Nephron (organoid): ENCODE results near the gene LSAMP.

Experiments
- H3K27ac Mint-ChIP-seq, 3 experiments: 2 replicates each; pipeline ENCODE4 v1.8.0; 2020; ENCODE audit warnings: mixed read lengths in 3 of 3, mild to moderate bottlenecking in 2 of 3, moderate library complexity in 1 of 3
- H3K27me3 Mint-ChIP-seq: 2 replicates; pipeline ENCODE4 v1.8.0; 2021; ENCODE audit warnings: low read depth, mild to moderate bottlenecking, moderate library complexity, mixed read lengths
- H3K36me3 Mint-ChIP-seq: 2 replicates; pipeline ENCODE4 v1.8.0; 2020; ENCODE audit warnings: low read depth, mixed read lengths
- H3K4me1 Mint-ChIP-seq: 2 replicates; pipeline ENCODE4 v1.8.0; 2020; ENCODE audit warnings: mixed read lengths
- H3K4me3 Mint-ChIP-seq, 3 experiments: 2 replicates each; pipeline ENCODE4 v1.8.0; 2020; ENCODE audit warnings: mild to moderate bottlenecking in 3 of 3, mixed read lengths in 3 of 3, moderate library complexity in 2 of 3
- H3K9me3 Mint-ChIP-seq: 2 replicates; pipeline ENCODE4 v1.8.0; 2020; ENCODE audit warnings: mixed read lengths
- TF ChIP-seq, protein P1 (sequence below), 3 experiments: fragments of 200-600 bp; sonication (generic); IDR thresholded peaks; one replicate each; pipeline ENCODE4 v1.5.0; 2021; ENCODE audit warnings: antibody characterized with exemption in 3 of 3; ENCODE audit not compliant: unreplicated experiment in 3 of 3

LSAMP gene

DNA sequence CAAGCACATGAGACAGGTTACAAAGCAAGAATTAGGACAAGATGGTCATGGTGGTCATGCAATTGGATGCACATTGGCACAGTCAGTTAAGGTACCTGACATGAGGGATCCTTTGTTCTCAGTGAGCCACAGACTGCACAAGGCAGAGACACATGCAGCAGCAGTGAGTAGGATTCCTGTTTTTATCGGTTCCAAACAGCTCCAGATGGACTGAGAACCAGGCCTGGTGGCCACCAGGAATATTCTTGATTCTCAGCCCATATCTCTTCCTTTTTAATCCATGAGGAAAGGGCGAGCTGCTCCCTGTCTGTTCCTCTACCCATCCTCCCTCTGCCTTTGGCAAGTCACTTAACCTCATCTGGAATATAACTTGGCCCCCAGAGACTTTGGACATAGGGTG lies 411.2 kb downstream of the LSAMP start:
- no peaks in the 10 kb centered on the region for H3K27me3 Mint-ChIP-seq
- no peak overlapping the region for H3K27ac Mint-ChIP-seq
- no peaks in the 10 kb centered on the region for H3K9me3 Mint-ChIP-seq
- H3K4me1 Mint-ChIP-seq, result peaks cover 27% of the 10 kb centered on the region
- TF ChIP-seq, protein P1, sequence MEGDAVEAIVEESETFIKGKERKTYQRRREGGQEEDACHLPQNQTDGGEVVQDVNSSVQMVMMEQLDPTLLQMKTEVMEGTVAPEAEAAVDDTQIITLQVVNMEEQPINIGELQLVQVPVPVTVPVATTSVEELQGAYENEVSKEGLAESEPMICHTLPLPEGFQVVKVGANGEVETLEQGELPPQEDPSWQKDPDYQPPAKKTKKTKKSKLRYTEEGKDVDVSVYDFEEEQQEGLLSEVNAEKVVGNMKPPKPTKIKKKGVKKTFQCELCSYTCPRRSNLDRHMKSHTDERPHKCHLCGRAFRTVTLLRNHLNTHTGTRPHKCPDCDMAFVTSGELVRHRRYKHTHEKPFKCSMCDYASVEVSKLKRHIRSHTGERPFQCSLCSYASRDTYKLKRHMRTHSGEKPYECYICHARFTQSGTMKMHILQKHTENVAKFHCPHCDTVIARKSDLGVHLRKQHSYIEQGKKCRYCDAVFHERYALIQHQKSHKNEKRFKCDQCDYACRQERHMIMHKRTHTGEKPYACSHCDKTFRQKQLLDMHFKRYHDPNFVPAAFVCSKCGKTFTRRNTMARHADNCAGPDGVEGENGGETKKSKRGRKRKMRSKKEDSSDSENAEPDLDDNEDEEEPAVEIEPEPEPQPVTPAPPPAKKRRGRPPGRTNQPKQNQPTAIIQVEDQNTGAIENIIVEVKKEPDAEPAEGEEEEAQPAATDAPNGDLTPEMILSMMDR (IDR thresholded peaks at IDR 0.05; ENCODE audit: unreplicated experiment in 3 of 3), result no peak
- no peaks in the 10 kb centered on the region for H3K36me3 Mint-ChIP-seq
- H3K4me3 Mint-ChIP-seq, result no peak overlapping the region

DNA sequence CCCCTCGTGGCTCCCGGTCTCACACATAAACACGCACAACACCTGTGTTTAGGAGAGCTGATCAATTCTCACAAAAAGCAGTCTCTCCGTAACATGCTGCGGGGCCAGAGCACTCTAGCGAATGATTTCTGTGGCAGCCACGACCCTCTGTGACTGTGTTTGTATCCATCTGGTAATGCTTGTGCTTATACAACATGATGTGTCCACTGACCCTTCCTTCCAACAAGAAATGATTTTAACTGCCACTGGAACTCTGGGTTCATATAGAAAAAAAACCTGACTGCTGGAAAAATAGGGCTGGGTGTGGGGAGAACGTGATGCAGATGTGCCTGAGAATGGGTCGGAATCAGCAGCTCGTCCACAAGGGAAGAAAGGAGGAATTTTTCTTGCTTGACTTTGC lies 411.8 kb downstream of the LSAMP start:
- TF ChIP-seq, protein P1 (IDR thresholded peaks at IDR 0.05; ENCODE audit: unreplicated experiment in 3 of 3), result no peak
- H3K4me3 Mint-ChIP-seq, result no peak overlapping the region
- H3K9me3 Mint-ChIP-seq, result no peaks in the 10 kb centered on the region
- H3K27ac Mint-ChIP-seq, result no peak overlapping the region
- H3K27me3 Mint-ChIP-seq, result no peaks in the 10 kb centered on the region
- no peaks in the 10 kb centered on the region for H3K36me3 Mint-ChIP-seq
- peaks cover 27% of the 10 kb centered on the region for H3K4me1 Mint-ChIP-seq

DNA sequence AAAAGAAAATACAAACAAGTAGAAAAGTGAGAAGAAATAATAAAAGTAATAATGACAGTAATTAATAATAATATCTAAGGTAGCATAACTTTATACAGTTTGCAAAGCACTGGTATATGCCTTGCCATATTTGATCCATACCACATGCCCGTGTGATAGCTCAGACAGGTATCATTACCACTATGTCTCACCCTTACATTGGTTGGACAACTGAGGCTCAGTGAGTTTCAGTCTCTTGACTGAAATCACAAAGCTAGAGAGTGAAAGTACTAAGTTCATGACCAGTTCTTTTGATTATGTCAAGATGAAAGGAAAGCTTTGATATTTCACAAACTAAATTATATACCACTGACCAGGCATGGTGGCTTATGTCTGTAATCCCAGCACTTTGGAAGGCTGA lies 413.1 kb downstream of the LSAMP start:
- Mint-ChIP-seq H3K27me3 (no peaks in the 10 kb centered on the region), H3K9me3 (no peaks in the 10 kb centered on the region), H3K4me1 (peaks cover 27% of the 10 kb centered on the region), H3K4me3 (no peak overlapping the region), H3K36me3 (no peaks in the 10 kb centered on the region), H3K27ac (no peak overlapping the region)
- TF ChIP-seq, protein P1 (IDR thresholded peaks at IDR 0.05; ENCODE audit: unreplicated experiment in 3 of 3), result no peak

DNA sequence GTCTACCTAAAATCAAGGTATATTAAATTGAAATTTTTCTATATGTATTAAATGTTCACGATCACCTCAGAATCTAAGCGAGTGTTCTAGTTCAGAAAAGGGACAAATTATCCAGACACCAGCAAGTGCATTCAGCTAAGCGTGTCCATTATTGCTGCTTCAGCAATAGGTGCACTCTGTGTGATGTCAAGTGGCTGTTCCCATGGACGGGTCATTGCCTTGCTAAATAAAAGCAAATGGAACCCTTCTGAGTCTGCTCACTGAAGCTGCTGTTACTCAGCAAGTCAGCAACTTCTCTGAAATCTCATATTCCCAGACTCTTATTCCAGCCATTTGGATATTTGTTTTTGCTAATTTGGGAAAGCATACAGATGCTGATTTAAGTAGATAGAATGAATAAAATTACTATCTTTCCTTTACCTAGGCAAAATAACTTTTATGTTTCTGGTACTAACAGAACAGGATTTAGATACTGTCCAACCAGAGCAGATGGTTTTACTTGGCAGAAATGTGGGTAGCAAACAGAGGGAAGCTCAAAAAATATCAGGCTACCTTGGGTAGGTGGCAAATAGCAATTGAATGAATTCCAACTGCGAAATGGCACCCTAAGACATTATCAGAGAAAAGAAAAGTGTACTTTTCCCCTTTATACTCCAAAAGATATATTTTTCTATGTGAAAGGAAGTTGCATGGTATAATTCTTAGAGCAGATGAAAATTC lies 415.0 kb downstream of the LSAMP start:
- Mint-ChIP-seq H3K9me3 (no peaks in the 10 kb centered on the region), H3K27ac (no peak overlapping the region), H3K4me3 (no peak overlapping the region), H3K27me3 (no peaks in the 10 kb centered on the region), H3K4me1 (peaks cover 22% of the 10 kb centered on the region), H3K36me3 (no peaks in the 10 kb centered on the region)
- TF ChIP-seq, protein P1 (IDR thresholded peaks at IDR 0.05; ENCODE audit: unreplicated experiment in 3 of 3), result no peak

DNA sequence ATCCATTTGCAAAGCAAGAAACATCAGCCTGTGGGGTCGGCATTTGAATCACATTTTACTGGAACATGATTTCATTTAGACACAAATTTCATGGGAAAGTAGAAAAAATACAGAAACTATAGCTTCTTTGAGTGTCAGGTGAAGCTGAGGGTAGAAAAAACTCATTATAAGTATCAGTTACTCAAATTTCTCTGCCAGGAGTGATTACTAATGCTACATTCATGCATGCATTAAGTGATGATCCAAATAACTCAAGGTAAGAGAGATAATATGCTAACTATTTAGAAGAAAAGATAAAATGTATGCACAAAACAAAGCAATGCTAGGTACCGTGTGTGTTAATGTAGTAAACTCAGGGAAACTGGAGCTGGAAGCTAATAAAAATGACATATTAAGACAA lies 416.0 kb downstream of the LSAMP start:
- H3K27ac Mint-ChIP-seq, result no peak overlapping the region
- H3K4me3 Mint-ChIP-seq, result no peak overlapping the region
- H3K9me3 Mint-ChIP-seq, result no peaks in the 10 kb centered on the region
- peaks cover 11% of the 10 kb centered on the region for H3K4me1 Mint-ChIP-seq
- H3K36me3 Mint-ChIP-seq, result no peaks in the 10 kb centered on the region
- H3K27me3 Mint-ChIP-seq, result no peaks in the 10 kb centered on the region
- TF ChIP-seq, protein P1 (IDR thresholded peaks at IDR 0.05; ENCODE audit: unreplicated experiment in 3 of 3), result no peak

DNA sequence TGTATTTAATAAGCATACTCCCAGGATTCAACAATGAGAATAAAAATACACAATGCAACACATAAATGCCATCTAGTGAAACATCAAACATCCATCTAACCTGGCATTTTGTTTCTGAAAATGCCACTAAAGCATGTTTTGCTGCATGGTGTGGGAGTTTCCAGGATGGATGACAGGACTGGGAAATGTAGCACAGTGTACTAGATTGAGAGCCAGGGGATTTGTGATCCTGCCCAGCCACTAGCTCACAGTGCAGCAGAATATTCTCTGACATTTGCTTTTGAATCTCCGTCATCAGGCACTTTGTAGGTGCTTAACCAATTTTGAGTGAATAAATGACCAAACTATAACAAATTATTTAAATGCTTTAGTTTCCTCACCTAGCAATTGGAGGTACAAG lies 417.1 kb downstream of the LSAMP start:
- Mint-ChIP-seq H3K27me3 (no peaks in the 10 kb centered on the region), H3K27ac (no peak overlapping the region), H3K4me1 (peaks cover under 1% of the 10 kb centered on the region), H3K36me3 (no peaks in the 10 kb centered on the region), H3K9me3 (no peaks in the 10 kb centered on the region), H3K4me3 (no peak overlapping the region)
- TF ChIP-seq, protein P1 (IDR thresholded peaks at IDR 0.05; ENCODE audit: unreplicated experiment in 3 of 3), result no peak
